ENCODE data around the gene MTA2.
"Not testable (repeated sequence)": the region's sequence is repeated elsewhere in the genome, so short reads cannot be mapped to it uniquely, and the experiment has no call there.

MTA2 gene

GRCh38 chr11:62592146-62592815 lies 9.4 kb downstream of the MTA2 start:
- no peak for DNase-seq

GRCh38 chr11:62591448-62592145 lies 10.1 kb downstream of the MTA2 start, which contains the start of gene TUT1:
TSS of gene TUT1 (minus strand) at chr11:62591523. CDS start at chr11:62591485, 38 bp downstream.
- DNase-seq, result peak; percentile 99

- DNase-seq, result no peak
These were observed 12.6 kb downstream of the MTA2 start for GRCh38 chr11:62588966-62589637.

- not testable (repeated sequence) for DNase-seq
These were observed 16.3 kb downstream of the MTA2 start for GRCh38 chr11:62585356-62585755.

- not testable (repeated sequence) for DNase-seq
These were observed 19.9 kb downstream of the MTA2 start for GRCh38 chr11:62581735-62582134.

- no peak for DNase-seq
These were observed 20.5 kb downstream of the MTA2 start for GRCh38 chr11:62580959-62581715.

GRCh38 chr11:62579252-62579651 lies 22.4 kb downstream of the MTA2 start:
- DNase-seq, result no peak

GRCh38 chr11:62578541-62578940 lies 23.1 kb downstream of the MTA2 start:
- no peak for DNase-seq

- DNase-seq, result peak; percentile 67
These were observed 24.5 kb downstream of the MTA2 start for GRCh38 chr11:62577046-62577714.

GRCh38 chr11:62575837-62576236 lies 25.8 kb downstream of the MTA2 start:
- no peak for DNase-seq

- no peak for DNase-seq
These were observed 26.5 kb downstream of the MTA2 start for GRCh38 chr11:62575156-62575555.

- peak; percentile 21 for DNase-seq
These were observed 27.1 kb downstream of the MTA2 start for GRCh38 chr11:62574363-62575071.

GRCh38 chr11:62573592-62574362 lies 27.9 kb downstream of the MTA2 start, which contains the start of gene EEF1G:
TSS of gene EEF1G (minus strand) at chr11:62573891. CDS start at chr11:62573842, 49 bp downstream.
- DNase-seq, result peak; percentile 100

- peak; percentile 27 for DNase-seq
These were observed 28.6 kb downstream of the MTA2 start for GRCh38 chr11:62573006-62573591.

GRCh38 chr11:62572431-62572830 lies 29.2 kb downstream of the MTA2 start:
- DNase-seq, result no peak

GRCh38 chr11:62571493-62571892 lies 30.2 kb downstream of the MTA2 start:
- not testable (repeated sequence) for DNase-seq

- DNase-seq, result not testable (repeated sequence)
These were observed 30.8 kb downstream of the MTA2 start for GRCh38 chr11:62570903-62571302.

- no peak for DNase-seq
These were observed 32.1 kb downstream of the MTA2 start for GRCh38 chr11:62569611-62570010.

GRCh38 chr11:62567018-62567633 lies 34.5 kb downstream of the MTA2 start:
- DNase-seq, result no peak

GRCh38 chr11:62566247-62566646 lies 35.4 kb downstream of the MTA2 start:
- no peak for DNase-seq

Data from suppressor macrophage treated with lipopolysaccharide for 4 hours (primary cell).